ENCODE measurements around the gene USP1.

Gene USP1

DNA sequence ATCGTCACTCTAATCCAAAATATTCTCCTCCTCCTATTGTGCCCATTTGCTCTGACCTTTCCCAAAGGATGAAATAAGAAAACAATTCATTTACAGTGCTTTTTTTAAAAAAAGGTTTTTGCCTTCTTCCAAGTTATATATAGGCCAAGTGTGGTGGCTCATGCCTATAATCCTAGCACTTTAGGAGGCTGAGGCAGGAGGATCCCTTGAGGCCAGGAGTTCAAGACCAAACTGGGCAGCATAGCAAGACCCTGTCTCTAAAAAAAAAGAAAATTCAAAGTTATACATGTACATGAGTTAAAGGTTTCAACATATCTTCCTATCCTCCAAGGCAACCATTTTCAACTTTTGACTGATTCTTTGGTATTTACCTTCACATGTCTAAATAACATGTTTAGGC, 10.1 kb upstream of the USP1 start:
- DNase-seq = no peak

DNA sequence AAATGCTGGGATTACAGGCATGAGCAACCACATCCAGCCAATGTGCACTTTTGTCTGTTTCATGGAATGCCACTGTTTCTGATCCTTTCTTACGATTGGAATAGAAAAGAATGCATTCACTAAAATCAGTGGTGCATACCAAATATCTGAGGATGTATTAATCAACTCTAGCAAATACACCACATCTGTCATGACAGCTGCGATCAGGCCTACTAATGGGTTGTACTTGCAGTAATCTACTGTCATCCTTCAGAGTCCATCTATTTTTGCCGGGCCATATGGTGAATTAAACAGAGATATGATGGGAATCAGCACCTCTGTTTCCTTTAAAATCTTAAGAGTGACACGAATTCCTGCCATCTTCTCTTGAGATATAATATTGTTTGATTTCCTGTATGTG, 8.5 kb upstream of the USP1 start:
- no peak for DNase-seq

DNA sequence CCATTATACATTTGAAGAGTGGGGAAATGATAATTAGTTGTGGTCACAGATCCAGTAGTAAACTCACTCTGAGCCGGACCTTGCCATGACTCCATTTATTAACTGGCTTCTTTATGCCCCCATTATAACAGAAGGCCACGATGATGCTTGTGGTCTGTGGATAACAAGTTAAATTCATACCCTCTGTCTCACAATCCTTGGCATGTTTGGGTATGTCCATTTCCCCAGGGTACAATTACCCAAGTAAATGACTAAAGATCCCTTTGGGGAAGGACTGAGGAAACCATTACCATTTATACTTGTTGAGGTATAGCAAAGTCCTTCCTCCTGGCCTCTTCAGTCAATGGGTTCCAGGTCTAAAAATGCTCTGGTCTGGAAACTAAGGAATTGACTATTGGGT, 7.3 kb upstream of the USP1 start:
- no peak for DNase-seq

DNA sequence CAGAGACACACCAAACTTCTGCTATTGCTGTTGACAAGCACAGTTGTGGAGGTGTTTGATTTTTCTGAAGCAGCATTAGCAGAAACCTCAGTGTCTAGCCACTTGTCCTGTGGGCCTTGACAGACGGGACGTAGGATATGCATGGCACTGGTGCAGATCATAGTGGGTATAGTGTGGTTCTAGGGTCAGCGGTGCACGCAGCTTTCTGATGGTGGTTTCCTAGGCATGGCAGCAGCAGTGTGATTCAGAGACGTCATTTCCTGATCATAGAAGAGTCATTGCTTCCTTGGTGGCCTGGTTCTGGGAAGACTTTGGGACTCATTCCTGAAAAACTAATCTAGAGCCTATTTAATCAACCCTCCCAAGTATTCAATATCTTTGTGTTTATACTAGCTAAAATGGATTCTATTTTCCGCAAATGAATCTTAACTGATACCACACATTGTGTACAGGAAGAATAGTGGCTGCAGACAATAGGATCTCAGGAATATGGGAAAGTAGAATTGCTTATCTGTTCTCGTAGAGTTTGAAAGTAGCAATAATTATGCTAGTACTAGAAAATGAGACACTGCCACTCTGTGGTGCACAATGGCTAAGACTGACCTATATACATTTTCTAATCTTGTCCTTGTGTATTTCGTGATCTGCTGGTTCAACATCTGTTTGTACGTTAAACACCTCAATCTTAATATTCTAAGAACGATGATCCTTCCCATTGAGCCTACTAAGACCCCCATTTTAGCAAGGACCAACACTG, 2.8 kb upstream of the USP1 start:
- DNase-seq = peak; percentile 27

DNA sequence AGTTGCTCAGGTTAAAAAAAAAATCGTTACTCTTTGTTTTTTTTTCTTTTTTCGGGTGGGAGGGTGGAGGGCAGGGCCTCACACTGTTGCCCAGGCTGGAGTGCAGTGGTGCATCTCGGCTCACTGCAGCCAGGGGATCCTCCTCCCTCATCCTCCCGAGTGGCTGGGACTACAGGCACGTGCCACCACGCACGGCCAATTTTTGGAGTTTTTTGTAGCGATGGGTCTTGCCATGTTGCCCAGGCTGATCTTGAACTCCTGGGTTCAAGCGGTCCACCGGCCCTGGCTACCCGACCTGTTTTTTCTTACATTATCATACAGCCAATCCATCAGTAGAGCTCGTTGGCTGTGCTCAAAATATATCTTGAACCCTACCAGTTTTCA, 2.2 kb upstream of the USP1 start:
- no peak for DNase-seq

DNA sequence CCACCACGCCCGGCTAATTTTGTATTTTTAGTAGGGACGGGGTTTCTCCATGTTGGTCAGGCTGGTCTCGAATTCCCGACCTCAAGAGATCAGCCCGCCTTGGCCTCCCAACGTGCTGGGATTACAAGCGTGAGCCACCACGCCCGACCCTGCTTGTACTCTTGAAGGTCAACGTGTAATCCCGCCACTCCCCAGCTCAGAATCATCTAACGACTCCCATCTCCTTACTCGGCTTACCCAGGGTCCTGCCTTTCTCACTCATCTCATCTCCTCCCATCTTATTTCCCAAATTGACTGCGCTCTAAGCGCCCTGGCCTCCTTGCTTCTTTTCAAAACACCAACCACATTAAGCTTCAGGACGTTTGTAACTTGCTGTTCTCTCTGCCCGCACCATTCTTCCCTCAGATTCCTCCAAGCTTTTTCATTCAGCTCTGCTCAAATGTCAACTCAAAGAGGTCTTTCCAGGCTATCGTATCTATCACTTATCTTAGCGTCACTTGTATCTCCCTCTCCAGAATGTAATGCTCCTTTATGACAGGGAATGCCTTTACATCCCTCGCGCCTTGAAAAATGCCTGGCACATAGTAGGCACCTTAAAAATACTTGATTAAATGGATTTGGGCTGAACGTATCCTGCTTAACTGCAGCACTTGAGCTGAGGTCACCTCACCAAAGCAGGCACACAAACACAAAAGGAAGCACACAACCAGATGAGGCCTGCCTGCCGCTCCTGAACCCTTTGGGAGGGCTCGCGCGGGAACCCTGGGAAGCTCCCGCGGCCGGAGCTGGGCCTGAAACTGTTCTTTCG, 1.4 kb upstream of the USP1 start:
- DNase-seq = peak; percentile 96

DNA sequence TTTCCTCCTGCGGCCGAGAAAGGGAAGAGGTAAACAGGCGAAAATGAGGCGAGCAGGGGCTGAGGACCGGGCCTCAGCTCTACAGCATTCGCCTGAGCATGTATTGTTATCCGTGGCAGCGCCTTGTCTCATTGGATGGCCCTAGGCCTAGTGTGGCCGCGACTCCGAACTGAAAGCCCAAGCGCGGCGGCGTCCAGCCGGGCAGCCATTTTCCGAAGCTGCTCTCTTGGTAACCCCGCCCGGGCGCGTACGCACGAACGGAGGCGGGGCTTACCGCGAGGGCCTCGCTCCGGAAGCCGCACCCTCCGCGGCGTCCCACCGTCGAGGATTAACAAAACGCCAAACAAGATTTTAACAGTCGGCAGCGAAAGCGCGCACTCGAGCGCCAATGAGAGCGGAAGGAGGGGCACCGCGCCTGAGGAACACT, 797 bp upstream of the USP1 start:
- no peak for DNase-seq

DNA sequence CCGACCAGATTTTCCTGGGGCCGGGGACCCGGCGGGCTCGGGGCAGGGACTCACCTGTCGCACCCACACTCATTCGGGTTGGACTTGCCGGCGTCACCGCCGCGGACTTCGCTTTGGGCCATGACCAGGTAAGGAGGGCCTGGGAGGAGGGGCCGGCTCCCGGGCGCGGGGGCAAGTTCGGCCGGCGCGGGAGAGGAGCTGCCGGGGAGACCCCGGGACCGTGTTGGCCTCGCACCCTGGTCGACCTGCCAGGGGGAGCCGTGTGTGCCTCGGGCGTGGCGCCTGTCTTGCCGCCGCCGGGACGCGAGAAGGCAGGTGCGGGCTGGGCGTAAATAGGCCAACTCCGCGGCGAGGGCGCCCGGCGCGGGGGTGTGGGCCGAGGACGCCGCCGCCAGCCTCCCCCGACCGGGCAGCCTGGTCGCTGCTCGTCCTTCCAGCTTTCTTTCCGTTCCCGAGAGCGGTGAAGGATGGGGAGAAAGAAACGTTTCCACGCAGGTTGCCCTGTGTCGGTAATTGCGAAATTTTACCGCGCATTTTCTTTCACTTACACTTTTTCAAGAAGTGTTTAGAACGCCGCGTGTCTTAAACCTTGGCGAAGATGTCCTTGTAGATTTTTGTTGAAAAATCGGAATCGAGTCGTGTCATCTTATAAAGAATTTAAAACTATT, 558 bp downstream of the USP1 start:
- DNase-seq = peak; percentile 83

DNA sequence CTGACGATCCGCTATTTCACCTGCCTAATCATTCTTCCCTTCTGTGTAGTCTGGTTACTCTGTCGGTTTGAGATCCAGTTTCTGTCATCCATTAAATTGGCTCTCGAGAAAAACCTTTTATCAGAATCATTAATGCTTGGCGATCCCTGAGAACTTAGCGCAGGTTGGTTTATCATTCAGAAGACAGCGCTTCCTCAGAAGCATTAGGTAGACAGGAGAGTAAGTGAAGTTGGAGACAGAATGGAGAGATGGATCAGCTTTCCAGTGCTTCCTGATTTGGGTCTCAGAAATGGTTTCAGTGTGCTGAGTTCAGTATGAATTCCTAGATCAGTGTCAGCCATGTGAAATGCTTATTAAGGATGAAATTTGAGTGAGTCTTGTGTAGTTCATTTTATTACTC, 1.3 kb downstream of the USP1 start:
- peak; percentile 44 for DNase-seq

DNA sequence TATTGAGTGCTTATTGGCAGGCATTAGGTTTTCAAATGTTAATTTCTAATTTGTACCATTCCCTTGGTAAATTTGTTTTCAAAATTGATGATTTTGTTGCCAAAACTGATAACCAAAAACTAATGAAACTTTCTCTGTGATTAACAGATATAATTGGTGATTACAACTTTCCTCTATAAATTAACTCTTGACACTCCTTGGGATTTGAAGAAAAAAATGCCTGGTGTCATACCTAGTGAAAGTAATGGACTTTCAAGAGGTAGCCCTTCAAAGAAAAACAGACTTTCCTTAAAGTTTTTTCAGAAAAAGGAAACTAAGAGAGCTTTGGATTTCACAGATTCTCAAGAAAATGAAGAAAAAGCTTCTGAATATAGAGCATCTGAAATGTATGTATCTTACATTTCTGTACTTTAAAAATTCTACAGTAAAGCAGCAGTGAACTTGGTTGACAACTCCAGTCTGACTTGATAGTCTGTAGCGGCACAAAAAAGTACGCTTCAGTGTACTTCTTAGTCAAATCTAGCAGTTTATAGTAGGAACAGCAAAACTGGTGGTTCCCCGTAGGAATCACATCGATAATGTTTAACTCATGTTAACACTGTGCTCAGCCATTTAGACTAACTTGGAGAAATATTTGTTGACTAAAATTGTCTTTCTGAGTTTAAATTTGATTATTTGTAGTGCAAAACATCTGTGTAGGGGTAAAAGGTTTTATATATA, 3.0 kb downstream of the USP1 start:
- no peak for DNase-seq

DNA sequence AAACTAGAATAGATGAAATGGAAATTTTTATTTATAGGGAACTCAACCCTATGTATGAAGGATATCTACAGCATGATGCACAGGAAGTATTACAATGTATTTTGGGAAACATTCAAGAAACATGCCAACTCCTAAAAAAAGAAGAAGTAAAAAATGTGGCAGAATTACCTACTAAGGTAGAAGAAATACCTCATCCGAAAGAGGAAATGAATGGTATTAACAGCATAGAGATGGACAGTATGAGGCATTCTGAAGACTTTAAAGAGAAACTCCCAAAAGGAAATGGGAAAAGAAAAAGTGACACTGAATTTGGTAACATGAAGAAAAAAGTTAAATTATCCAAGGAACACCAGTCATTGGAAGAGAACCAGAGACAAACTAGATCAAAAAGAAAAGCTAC, 7.9 kb downstream of the USP1 start:
- DNase-seq = no peak

DNA sequence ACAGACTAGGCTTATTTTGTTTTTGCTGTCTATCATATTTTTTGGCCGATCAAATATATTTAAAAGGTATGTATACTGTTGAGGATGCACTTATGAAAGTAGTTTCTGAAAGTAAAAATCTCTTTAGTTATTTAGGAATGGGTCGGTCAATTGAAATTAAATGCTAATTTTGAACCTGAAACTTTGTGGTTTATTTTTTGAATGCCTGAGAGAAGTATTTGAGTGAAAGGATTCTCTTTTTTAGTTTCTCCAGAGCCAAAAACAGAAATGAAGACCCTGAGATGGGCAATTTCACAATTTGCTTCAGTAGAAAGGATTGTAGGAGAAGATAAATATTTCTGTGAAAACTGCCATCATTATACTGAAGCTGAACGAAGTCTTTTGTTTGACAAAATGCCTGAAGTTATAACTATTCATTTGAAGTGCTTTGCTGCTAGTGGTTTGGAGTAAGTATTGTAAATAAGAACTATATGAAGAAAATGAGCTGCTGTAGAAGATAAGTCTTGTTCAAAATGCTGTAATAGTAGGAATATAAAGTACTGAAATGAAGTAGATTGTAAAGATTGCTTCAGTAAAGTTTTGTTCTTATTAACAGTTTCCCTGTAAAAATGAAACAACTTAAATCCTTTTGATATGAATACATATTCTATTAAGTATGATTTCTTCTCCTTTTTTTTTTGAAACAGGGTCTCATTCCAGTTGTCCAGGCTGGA, 11.5 kb downstream of the USP1 start:
- no peak for DNase-seq

DNA sequence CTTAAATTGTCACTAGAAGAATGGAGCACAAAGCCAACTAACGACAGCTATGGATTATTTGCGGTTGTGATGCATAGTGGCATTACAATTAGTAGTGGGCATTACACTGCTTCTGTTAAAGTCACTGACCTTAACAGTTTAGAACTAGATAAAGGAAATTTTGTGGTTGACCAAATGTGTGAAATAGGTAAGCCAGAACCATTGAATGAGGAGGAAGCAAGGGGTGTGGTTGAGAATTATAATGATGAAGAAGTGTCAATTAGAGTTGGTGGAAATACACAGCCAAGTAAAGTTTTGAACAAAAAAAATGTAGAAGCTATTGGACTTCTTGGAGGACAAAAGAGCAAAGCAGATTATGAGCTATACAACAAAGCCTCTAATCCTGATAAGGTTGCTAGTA, 13.5 kb downstream of the USP1 start:
- DNase-seq = no peak

DNA sequence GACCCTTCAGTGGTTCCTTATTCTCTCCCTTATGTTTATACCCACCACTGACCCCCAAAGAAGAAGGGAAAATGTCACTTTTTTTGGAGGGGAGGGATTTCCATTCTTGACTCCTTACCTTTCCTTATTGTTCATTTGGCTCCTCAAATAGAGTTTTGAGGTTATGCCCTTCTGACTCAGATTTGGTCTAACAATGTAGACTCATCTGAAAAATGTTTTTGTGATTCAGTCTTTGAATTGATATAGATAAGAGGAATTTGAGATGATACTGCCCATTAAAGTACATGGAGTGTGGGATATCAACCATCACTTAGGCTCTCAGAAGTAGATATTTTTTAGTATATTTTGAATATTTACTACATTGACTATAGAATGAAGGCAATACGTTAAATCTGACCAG, 16.1 kb downstream of the USP1 start:
- no peak for DNase-seq

DNA sequence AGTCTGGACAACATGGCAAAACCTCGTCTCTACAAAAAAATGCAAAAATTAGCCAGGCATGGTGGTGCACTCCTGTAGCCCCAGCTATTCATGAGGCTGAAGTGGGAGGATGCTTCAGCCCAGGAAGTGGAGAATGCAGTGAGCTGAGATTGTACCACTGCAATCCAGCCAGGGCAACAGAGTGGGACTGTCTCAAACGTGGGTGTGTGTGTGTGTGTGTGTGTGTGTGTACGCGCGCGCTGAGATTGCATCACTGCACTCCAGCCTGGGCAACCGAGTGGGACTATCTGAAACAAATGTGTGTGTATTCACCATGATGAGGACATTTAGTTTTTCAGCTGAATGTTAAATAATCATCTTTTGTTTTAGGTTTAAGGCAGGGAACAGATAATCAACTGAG, 21.1 kb downstream of the USP1 start:
- peak; percentile 32 for DNase-seq

DNA sequence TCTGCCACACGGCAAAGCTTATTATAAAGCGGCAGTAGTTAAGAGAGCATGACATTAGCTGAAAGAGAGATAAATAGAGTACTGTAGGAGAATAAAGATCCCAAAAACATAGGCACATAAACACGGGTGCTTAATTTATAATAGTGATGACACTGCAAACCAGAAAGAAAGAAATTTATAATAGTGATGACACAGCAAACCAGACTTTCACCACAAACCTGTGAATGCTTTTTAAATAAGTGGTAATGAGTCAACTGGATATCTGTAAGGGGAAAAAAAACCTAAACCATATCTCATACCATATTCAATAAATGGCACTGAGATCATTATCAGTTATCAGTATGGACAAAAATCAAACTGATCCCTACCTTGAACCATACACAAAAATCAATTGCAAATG, 25.5 kb downstream of the USP1 start:
- DNase-seq = no peak

DNA sequence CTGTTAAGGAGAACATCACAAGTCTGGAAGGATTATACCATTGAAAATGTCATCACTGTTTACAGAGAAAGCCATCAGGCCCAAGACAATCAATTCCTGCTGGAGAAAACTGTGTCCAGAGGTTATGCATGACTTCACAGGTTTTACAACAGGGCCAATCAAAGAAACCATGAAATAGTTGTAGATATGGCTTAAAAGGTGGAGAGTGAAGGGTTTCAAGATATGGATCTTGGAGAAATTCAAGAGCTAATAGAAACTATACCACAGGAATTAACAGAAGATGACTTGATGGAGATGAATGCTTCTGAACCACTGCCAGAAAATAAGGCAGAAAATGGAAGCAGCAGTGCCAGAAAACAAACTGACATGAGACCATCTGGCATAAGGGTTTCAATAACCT, 30.2 kb downstream of the USP1 start:
- no peak for DNase-seq

DNA sequence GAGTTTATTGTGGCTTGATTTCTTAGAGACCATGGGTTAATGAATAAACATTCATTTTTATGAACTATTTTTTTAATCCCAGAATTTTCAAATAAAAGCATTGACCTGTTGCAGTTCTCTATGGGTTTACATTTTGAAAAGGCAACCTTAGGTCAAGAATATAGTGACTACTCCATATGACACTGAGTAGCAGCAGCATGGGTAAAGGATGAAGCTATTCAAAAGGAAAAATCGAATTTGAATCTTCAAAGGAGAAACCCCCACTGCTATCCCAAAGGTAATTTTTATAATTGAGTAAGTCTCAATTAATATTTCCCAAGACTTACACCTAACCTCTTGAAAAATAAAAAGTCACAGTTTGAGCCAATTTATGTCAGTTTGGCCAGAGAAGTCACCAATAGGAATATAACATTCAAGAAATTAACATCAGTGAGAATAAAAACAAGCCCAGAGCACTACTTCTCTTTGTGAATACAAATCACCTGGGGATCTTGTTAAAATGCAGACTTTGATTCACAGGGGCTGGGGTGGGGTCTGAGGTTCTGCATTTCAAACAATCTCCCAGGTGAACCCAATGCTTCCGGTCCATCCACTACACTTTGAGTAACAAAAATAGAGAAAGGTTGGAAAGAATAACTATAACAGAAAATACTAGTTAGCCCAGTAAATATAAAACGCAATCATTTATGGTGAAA, 39.8 kb downstream of the USP1 start:
- no peak for DNase-seq

DNA sequence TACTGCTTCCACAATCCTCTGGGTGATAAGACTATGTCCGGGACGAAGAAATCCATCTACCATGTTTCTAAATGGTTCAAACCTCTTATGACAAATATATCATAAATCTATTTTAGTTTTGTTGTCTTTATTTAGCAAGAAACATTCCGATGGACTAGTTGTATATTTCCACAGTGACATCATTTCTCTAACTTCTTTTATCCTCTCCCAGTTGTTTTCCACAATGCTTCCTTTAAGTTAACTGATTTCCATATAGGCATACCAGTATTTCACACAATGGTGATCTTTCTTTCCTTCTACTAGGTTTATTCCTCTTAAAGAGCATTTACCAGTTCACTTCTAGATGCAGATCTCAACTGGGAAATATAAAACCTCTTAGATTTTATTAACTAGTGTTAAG, 44.8 kb downstream of the USP1 start:
- DNase-seq = no peak

DNA sequence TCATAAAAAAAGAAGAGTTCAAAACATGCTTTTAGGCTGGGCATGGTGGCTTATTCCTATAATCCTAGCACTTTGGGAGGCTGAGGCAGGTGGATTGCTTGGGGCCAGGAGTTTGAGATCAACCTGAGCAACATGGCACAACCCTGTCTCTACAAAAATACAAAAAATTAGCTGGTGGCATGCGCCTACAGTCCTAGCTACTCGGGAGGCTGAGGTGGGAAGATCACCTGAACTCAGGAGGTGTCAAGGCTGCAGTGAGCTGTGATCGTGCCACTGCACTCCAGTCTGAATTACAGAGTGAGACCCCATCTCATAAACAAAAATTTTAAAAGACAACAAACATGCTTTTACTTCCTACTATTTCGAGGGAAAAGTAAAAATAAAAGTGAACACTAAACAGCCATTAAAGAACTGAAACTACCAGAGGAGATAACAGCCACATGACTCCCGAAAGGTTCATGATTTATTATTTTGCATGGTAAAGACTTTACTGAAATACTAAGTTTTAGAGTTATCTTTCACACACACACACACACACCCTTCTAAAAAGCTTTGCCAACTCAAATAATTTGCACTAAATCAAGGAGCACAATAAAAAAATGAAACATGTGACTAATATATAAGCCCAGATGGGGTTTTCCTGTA, 48.1 kb downstream of the USP1 start:
- no peak for DNase-seq

DNA sequence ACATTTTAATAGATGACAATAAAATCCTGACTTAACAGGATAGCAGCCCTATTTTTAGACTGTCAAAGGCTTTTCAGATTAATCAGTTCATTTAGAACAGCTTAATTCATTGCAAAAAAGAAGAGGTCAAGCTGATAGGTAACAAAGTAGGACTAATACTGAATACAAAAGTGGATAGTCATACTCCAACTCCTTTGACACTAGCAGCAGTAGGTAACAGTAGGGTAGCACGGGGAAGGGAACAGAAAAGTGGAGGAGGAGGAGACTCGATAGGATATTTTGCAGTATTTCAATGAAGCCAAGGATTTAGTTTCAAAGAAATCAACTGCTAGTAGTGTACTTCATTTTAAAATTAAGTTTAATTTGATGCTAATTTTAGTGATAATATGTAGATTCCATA, 51.1 kb downstream of the USP1 start:
- no peak for DNase-seq

DNA sequence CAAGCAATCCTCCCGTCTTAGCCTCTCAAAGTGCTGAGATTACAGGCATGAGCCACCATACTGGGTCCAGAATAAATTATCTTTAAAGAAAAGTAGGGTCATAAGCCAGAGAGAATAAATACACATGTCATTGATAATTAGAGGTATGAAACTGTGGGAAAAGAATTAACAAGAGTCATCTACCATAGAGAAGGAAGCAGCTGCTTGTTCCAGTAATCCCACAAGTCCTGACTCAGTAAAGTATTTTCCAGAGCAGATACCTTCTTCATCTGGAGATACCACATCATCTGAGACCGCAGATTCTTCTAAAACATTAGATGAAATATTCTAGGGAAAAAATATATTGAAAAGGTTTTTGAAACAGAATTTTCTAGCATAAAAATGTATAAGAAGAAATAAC, 55.7 kb downstream of the USP1 start:
- DNase-seq = no peak
